ENCODE results near the gene EIF5A2.

EIF5A2 gene

DNA sequence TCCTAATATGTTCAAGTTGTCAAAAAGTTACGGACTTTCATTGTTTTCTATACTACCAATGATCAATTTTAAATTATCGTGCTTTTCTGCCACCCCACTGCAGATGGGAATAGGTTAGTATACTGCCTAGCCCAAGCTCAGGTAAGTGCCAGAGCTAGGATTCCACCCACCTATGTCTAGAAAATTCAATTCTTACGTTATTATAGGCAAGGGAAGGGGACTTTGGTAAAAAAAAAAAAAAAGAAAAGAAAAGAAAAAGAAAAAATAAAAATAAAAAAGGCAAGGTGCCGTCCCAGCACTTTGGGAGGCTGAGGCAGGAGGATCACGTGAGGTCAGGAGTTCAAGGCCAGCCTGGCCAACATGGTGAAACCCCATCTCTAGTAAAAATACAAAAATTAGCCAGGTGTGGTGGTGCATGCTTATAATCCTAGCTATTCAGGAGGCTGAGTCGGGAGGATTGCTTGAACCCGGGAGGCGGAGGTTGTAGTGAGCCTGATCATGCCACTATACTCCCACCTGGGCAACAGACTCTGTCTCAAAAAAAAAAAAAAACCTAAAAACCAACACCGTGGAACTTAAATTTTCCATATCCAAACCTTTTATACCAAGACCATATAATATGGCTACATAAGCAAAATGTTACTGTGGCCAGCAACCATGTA lies 39.7 kb downstream of the EIF5A2 start:
- TF ChIP-seq, protein P1, sequence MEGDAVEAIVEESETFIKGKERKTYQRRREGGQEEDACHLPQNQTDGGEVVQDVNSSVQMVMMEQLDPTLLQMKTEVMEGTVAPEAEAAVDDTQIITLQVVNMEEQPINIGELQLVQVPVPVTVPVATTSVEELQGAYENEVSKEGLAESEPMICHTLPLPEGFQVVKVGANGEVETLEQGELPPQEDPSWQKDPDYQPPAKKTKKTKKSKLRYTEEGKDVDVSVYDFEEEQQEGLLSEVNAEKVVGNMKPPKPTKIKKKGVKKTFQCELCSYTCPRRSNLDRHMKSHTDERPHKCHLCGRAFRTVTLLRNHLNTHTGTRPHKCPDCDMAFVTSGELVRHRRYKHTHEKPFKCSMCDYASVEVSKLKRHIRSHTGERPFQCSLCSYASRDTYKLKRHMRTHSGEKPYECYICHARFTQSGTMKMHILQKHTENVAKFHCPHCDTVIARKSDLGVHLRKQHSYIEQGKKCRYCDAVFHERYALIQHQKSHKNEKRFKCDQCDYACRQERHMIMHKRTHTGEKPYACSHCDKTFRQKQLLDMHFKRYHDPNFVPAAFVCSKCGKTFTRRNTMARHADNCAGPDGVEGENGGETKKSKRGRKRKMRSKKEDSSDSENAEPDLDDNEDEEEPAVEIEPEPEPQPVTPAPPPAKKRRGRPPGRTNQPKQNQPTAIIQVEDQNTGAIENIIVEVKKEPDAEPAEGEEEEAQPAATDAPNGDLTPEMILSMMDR (IDR thresholded peaks at IDR 0.05; ENCODE audit: low read length): no peak
- no peak for TF ChIP-seq EZH2 (IDR thresholded peaks at IDR 0.05; ENCODE audit: borderline replicate concordance, low read length)
- peak overlapping the region; percentile 81 for H3K4me2 ChIP-seq (ENCODE audit: low read length)
- H3K9ac ChIP-seq (ENCODE audit: low read length): peak overlapping the region; percentile 85
- H2AFZ ChIP-seq (ENCODE audit: low read length): no peak overlapping the region
- peaks cover 7% of the 10 kb centered on the region; the same call in 1 of the 2 replicates for H3F3A ChIP-seq (ENCODE audit: insufficient read depth, low read length)
- peaks cover 47% of the 10 kb centered on the region for H3K36me3 ChIP-seq (ENCODE audit: insufficient read depth, low read length)
- peak overlapping the region; percentile 88 for H3K27ac ChIP-seq (ENCODE audit: low read depth, low read length, poor library complexity, severe bottlenecking)
- H3K9me2 ChIP-seq (ENCODE audit: low read depth, low read length): no peaks in the 10 kb centered on the region
- peaks cover 27% of the 10 kb centered on the region for H3K4me1 ChIP-seq (ENCODE audit: insufficient read depth, low read length, severe bottlenecking)
- no peaks in the 10 kb centered on the region for H4K20me1 ChIP-seq (ENCODE audit: insufficient read depth, low read length)
- no peaks in the 10 kb centered on the region for H3K27me3 ChIP-seq (ENCODE audit: insufficient read depth, low read length)
- peaks cover 21% of the 10 kb centered on the region for H3K79me2 ChIP-seq (ENCODE audit: insufficient read depth, low read length)
- H3K4me3 ChIP-seq (ENCODE audit: low read depth, low read length, poor library complexity, severe bottlenecking): peak overlapping the region; percentile 81
- H3K9me3 ChIP-seq (ENCODE audit: low read length): no peaks in the 10 kb centered on the region

DNA sequence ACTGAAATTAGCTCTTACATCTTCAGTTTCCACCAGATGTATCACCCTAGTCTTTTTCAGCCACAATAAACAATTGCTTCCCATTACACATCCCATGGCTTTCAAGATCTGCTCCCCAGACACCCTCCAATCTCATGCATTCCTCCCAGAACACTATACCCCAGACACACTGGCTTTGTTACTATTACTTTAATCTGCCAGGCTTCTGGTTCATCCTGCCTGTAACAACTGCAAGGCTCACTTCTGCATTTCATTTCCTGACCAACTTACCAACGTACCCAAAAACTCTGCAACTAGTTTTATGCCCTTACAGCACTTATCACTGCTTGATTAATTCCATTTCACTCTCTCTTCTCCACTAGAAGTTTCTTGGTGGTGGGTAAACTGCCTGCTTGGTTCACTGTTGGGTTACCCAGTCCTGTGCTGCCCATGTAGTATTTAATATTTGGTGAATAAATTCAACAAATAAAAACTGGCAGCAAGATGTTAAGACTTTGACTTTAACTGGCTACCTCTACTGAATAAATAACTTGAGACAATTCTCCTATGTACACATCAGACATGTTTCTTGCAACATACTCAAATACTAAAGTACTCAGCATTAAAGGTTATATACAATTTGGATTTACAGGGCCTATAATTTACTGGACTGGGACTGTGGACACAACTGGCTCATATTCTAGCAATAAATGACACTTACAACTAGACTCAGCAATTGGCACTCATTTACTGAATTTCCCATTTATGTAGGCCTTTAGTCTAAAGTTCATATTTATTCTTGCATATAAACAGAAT lies 41.1 kb downstream of the EIF5A2 start:
- H3K4me3 ChIP-seq (ENCODE audit: low read depth, low read length, poor library complexity, severe bottlenecking): peak overlapping the region; percentile 81
- H3K27ac ChIP-seq (ENCODE audit: low read depth, low read length, poor library complexity, severe bottlenecking): peak overlapping the region; percentile 48
- no peaks in the 10 kb centered on the region for H4K20me1 ChIP-seq (ENCODE audit: insufficient read depth, low read length)
- peaks cover 47% of the 10 kb centered on the region for H3K36me3 ChIP-seq (ENCODE audit: insufficient read depth, low read length)
- H3K4me1 ChIP-seq (ENCODE audit: insufficient read depth, low read length, severe bottlenecking): peaks cover 27% of the 10 kb centered on the region
- TF ChIP-seq EZH2 (IDR thresholded peaks at IDR 0.05; ENCODE audit: borderline replicate concordance, low read length): no peak
- TF ChIP-seq, protein P1 (IDR thresholded peaks at IDR 0.05; ENCODE audit: low read length): no peak
- H3K9ac ChIP-seq (ENCODE audit: low read length): peak overlapping the region; percentile 85
- peak overlapping the region; percentile 81 for H3K4me2 ChIP-seq (ENCODE audit: low read length)
- peaks cover 7% of the 10 kb centered on the region; the same call in 1 of the 2 replicates for H3F3A ChIP-seq (ENCODE audit: insufficient read depth, low read length)
- H3K27me3 ChIP-seq (ENCODE audit: insufficient read depth, low read length): no peaks in the 10 kb centered on the region
- H3K79me2 ChIP-seq (ENCODE audit: insufficient read depth, low read length): peaks cover 21% of the 10 kb centered on the region
- H3K9me2 ChIP-seq (ENCODE audit: low read depth, low read length): no peaks in the 10 kb centered on the region
- H2AFZ ChIP-seq (ENCODE audit: low read length): no peak overlapping the region
- H3K9me3 ChIP-seq (ENCODE audit: low read length): no peaks in the 10 kb centered on the region

DNA sequence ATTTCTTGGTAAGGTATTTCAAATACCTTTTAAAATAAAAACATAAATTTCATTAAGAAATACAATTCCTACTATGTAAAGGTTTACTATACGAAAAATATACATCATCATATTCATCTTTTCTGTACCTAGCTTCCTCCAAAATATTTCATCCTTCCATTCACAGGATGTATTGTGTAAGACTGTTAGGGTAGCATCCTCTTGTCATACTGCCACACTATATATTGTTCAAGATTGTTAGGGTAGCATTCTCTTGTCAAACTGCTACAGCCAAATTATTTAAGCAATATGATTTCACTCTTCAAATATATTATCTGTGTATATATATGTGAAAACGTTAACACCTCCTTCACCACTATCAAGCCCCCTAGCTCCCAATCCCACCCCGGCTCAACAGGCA lies 41.9 kb downstream of the EIF5A2 start:
- peaks cover 21% of the 10 kb centered on the region for H3K79me2 ChIP-seq (ENCODE audit: insufficient read depth, low read length)
- no peak for TF ChIP-seq EZH2 (IDR thresholded peaks at IDR 0.05; ENCODE audit: borderline replicate concordance, low read length)
- TF ChIP-seq, protein P1 (IDR thresholded peaks at IDR 0.05; ENCODE audit: low read length): no peak
- H3K4me2 ChIP-seq (ENCODE audit: low read length): peak overlapping the region; percentile 81
- no peak overlapping the region for H3K4me3 ChIP-seq (ENCODE audit: low read depth, low read length, poor library complexity, severe bottlenecking)
- peaks cover 47% of the 10 kb centered on the region for H3K36me3 ChIP-seq (ENCODE audit: insufficient read depth, low read length)
- no peaks in the 10 kb centered on the region for H3K9me2 ChIP-seq (ENCODE audit: low read depth, low read length)
- no peaks in the 10 kb centered on the region for H3K9me3 ChIP-seq (ENCODE audit: low read length)
- H2AFZ ChIP-seq (ENCODE audit: low read length): no peak overlapping the region
- peaks cover 27% of the 10 kb centered on the region for H3K4me1 ChIP-seq (ENCODE audit: insufficient read depth, low read length, severe bottlenecking)
- H3K27me3 ChIP-seq (ENCODE audit: insufficient read depth, low read length): no peaks in the 10 kb centered on the region
- no peak overlapping the region for H3K27ac ChIP-seq (ENCODE audit: low read depth, low read length, poor library complexity, severe bottlenecking)
- no peak overlapping the region for H3K9ac ChIP-seq (ENCODE audit: low read length)
- H3F3A ChIP-seq (ENCODE audit: insufficient read depth, low read length): peaks cover 7% of the 10 kb centered on the region; the same call in 1 of the 2 replicates
- no peaks in the 10 kb centered on the region for H4K20me1 ChIP-seq (ENCODE audit: insufficient read depth, low read length)

Data from OCI-LY1 (cell line).